Measurements from ENCODE around the gene VSTM4.

GRCh38 chr10:49056356-49056755, 59.0 kb downstream of the VSTM4 start:
- TF ChIP-seq POLR2AphosphoS5 (IDR thresholded peaks at IDR 0.05) (no peak), CTCF (IDR thresholded peaks at IDR 0.05) (no peak), POLR2A (IDR thresholded peaks at IDR 0.05) (no peak)
